ENCODE data around the gene PLPPR1. TPM values are rescaled to one million over a fixed set of nuclear protein-coding genes. Genes with fewer than 3 reads are reported as not detected.

The PLPPR1 gene
- total and polyA plus RNA-seq, 2 of the 13 experiments (the other 11 are each of a cell fraction or from before 2014, with no cell fraction given): 16.0 to 84.7 TPM

GRCh38 chr9:101062686-101063085 lies 34.2 kb downstream of the PLPPR1 start (continued):
- TF ChIP-seq, protein P1, sequence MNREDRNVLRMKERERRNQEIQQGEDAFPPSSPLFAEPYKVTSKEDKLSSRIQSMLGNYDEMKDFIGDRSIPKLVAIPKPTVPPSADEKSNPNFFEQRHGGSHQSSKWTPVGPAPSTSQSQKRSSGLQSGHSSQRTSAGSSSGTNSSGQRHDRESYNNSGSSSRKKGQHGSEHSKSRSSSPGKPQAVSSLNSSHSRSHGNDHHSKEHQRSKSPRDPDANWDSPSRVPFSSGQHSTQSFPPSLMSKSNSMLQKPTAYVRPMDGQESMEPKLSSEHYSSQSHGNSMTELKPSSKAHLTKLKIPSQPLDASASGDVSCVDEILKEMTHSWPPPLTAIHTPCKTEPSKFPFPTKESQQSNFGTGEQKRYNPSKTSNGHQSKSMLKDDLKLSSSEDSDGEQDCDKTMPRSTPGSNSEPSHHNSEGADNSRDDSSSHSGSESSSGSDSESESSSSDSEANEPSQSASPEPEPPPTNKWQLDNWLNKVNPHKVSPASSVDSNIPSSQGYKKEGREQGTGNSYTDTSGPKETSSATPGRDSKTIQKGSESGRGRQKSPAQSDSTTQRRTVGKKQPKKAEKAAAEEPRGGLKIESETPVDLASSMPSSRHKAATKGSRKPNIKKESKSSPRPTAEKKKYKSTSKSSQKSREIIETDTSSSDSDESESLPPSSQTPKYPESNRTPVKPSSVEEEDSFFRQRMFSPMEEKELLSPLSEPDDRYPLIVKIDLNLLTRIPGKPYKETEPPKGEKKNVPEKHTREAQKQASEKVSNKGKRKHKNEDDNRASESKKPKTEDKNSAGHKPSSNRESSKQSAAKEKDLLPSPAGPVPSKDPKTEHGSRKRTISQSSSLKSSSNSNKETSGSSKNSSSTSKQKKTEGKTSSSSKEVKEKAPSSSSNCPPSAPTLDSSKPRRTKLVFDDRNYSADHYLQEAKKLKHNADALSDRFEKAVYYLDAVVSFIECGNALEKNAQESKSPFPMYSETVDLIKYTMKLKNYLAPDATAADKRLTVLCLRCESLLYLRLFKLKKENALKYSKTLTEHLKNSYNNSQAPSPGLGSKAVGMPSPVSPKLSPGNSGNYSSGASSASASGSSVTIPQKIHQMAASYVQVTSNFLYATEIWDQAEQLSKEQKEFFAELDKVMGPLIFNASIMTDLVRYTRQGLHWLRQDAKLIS (CRISPR knock-in tag; IDR thresholded peaks at IDR 0.05): no peak
- no peak for TF ChIP-seq EZH2 (conservative IDR thresholded peaks at IDR 0.05; ENCODE audit: low read depth, low read length)
- peak; percentile 77; the same call in 1 of the 2 replicates for TF ChIP-seq NCOR1 (IDR thresholded peaks at IDR 0.05; ENCODE audit: borderline replicate concordance, low read length)
- TF ChIP-seq ATF6 (CRISPR knock-in tag; conservative IDR thresholded peaks at IDR 0.05): no peak
- no peak for TF ChIP-seq CAMTA2 (CRISPR knock-in tag; IDR thresholded peaks at IDR 0.05; ENCODE audit: borderline replicate concordance)
- no peak for TF ChIP-seq KLF13 (CRISPR knock-in tag; IDR thresholded peaks at IDR 0.05)
- TF ChIP-seq IKZF4 (CRISPR knock-in tag; IDR thresholded peaks at IDR 0.05; ENCODE audit: borderline replicate concordance, low read depth, not compliant biosample characterization): no peak
- TF ChIP-seq FOXJ3 (CRISPR knock-in tag; IDR thresholded peaks at IDR 0.05; ENCODE audit: borderline replicate concordance): peak; percentile 94
- no peak for TF ChIP-seq TSC22D2 (CRISPR knock-in tag; IDR thresholded peaks at IDR 0.05; ENCODE audit: borderline replicate concordance)
- TF ChIP-seq, protein P2, sequence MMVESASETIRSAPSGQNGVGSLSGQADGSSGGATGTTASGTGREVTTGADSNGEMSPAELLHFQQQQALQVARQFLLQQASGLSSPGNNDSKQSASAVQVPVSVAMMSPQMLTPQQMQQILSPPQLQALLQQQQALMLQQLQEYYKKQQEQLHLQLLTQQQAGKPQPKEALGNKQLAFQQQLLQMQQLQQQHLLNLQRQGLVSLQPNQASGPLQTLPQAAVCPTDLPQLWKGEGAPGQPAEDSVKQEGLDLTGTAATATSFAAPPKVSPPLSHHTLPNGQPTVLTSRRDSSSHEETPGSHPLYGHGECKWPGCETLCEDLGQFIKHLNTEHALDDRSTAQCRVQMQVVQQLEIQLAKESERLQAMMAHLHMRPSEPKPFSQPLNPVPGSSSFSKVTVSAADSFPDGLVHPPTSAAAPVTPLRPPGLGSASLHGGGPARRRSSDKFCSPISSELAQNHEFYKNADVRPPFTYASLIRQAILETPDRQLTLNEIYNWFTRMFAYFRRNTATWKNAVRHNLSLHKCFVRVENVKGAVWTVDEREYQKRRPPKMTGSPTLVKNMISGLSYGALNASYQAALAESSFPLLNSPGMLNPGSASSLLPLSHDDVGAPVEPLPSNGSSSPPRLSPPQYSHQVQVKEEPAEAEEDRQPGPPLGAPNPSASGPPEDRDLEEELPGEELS (CRISPR knock-in tag; IDR thresholded peaks at IDR 0.05): peak; percentile 91
- peak; percentile 93; the same call in 1 of the 2 replicates for TF ChIP-seq EHMT2 (IDR thresholded peaks at IDR 0.05; ENCODE audit: borderline replicate concordance, low read depth, low read length)
- TF ChIP-seq SMYD3 (CRISPR knock-in tag; IDR thresholded peaks at IDR 0.05): no peak
- no peak for TF ChIP-seq ZNF557 (CRISPR knock-in tag; IDR thresholded peaks at IDR 0.05)
- no peak for TF ChIP-seq RNF219 (CRISPR knock-in tag; IDR thresholded peaks at IDR 0.05)
- peak; percentile 87 for TF ChIP-seq JUN (CRISPR knock-in tag; IDR thresholded peaks at IDR 0.05)
- TF ChIP-seq TBL1XR1 (IDR thresholded peaks at IDR 0.05; ENCODE audit: borderline replicate concordance, low read length, partially characterized antibody): no peak
- TF ChIP-seq MAFG (CRISPR knock-in tag; IDR thresholded peaks at IDR 0.05): no peak
- TF ChIP-seq THAP11 (CRISPR knock-in tag; IDR thresholded peaks at IDR 0.05): peak; percentile 49; the same call in 1 of the 2 replicates
